ENCODE data around the gene GLIS1. TPM values are rescaled to one million over a fixed set of nuclear protein-coding genes. Genes with fewer than 3 reads are reported as not detected.

Gene GLIS1
- total RNA-seq, 1 donor from 2014 or later: 17.4 TPM

- Mint-ChIP-seq H3K27me3 (ENCODE audit: low read depth) (no peaks in the 10 kb centered on the region), H3K9me3 (ENCODE audit: low read depth) (no peaks in the 10 kb centered on the region), H3K4me1 (ENCODE audit: low read depth) (peaks cover 40% of the 10 kb centered on the region), H3K27ac (ENCODE audit: unreplicated experiment) (no peak overlapping the region), H3K36me3 (ENCODE audit: low read depth) (no peaks in the 10 kb centered on the region), H3K4me3 (ENCODE audit: unreplicated experiment) (no peak overlapping the region)
- TF ChIP-seq CTCF (IDR thresholded peaks at IDR 0.05): no peak
- peak; percentile 24 for DNase-seq (ENCODE audit: low spot score)
Observed at GRCh38 chr1:53640701-53641075, 98.3 kb downstream of the GLIS1 start.

- Mint-ChIP-seq H3K9me3 (ENCODE audit: low read depth) (no peaks in the 10 kb centered on the region), H3K36me3 (ENCODE audit: low read depth) (no peaks in the 10 kb centered on the region), H3K27ac (ENCODE audit: unreplicated experiment) (peak overlapping the region; percentile 36), H3K4me3 (ENCODE audit: unreplicated experiment) (no peak overlapping the region), H3K4me1 (ENCODE audit: low read depth) (peaks cover 37% of the 10 kb centered on the region), H3K27me3 (ENCODE audit: low read depth) (no peaks in the 10 kb centered on the region)
- peak; percentile 55 for DNase-seq (ENCODE audit: low spot score)
- no peak for TF ChIP-seq CTCF (IDR thresholded peaks at IDR 0.05)
Observed at GRCh38 chr1:53639996-53640700, 98.8 kb downstream of the GLIS1 start.

DNA sequence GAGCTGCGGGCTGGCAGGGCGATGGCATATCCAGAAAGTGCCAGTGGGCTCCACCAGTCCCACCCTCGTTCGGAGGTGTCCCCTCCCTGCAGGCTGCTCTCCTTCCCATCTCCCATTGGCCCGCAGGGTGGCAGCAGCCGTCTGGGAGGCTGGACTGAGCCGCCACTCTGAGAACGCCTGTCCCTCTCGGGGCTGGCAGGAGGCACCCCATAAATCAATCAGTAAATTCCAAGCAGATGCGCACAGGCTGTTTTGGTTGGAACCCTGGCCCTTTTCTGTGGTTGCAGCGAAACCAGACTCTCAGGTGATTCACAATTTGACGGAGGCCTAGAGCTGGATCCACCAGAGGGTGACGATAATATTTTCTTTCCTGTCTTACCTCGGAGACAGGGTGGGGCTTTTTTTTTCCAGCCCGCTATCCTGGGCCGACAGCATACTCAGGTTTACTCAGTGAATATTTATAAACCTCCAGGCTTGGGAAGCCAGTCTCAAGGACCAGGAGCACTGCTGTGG is 99.7 kb downstream of the GLIS1 start:
- Mint-ChIP-seq H3K9me3 (ENCODE audit: low read depth) (no peaks in the 10 kb centered on the region), H3K4me1 (ENCODE audit: low read depth) (peaks cover 29% of the 10 kb centered on the region), H3K27ac (ENCODE audit: unreplicated experiment) (peak overlapping the region; percentile 60), H3K36me3 (ENCODE audit: low read depth) (no peaks in the 10 kb centered on the region), H3K4me3 (ENCODE audit: unreplicated experiment) (no peak overlapping the region), H3K27me3 (ENCODE audit: low read depth) (no peaks in the 10 kb centered on the region)
- TF ChIP-seq CTCF (IDR thresholded peaks at IDR 0.05): no peak
- peak; percentile 75 for DNase-seq (ENCODE audit: low spot score)

DNA sequence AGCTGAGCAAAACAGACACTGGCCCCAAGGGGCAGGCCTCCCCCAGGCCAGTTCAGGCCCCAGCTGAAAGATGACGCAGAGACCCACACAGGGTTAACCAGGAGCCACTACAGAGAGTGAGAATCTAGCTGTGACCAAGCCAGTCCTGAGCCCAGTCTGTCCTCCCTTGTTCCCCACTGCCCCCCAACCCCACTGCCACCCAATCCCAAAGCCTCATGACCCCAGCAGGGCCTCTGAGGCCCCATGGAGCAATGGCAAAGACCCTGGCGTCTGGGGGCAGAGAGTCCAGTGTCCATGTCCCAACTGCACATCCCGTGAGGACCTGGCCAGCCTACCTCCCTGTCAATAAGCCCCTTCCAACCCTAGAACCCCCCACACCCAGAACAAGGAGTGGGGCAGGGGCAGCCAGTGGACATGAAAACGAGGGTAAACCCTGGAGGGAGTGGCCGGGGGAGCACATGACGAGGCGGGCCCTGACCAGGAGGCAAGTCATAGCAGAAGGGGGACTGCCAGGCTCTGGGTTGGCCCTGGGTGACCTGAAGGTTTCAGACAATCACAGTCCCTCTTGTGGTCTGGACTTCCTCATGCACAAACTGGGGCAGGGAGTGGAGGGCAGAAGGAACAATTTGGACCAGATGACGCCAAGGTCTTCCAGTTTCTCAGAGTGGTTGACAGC is 100.5 kb downstream of the GLIS1 start:
- Mint-ChIP-seq H3K4me1 (ENCODE audit: low read depth) (peaks cover 21% of the 10 kb centered on the region), H3K4me3 (ENCODE audit: unreplicated experiment) (no peak overlapping the region), H3K36me3 (ENCODE audit: low read depth) (no peaks in the 10 kb centered on the region), H3K27ac (ENCODE audit: unreplicated experiment) (no peak overlapping the region), H3K9me3 (ENCODE audit: low read depth) (no peaks in the 10 kb centered on the region), H3K27me3 (ENCODE audit: low read depth) (no peaks in the 10 kb centered on the region)
- no peak for TF ChIP-seq CTCF (IDR thresholded peaks at IDR 0.05)
- DNase-seq (ENCODE audit: low spot score): peak; percentile 50

- peak; percentile 65 for DNase-seq (ENCODE audit: low spot score)
- TF ChIP-seq CTCF (IDR thresholded peaks at IDR 0.05): no peak
- Mint-ChIP-seq H3K36me3 (ENCODE audit: low read depth) (no peaks in the 10 kb centered on the region), H3K4me1 (ENCODE audit: low read depth) (peaks cover 16% of the 10 kb centered on the region), H3K27ac (ENCODE audit: unreplicated experiment) (no peak overlapping the region), H3K27me3 (ENCODE audit: low read depth) (no peaks in the 10 kb centered on the region), H3K4me3 (ENCODE audit: unreplicated experiment) (no peak overlapping the region), H3K9me3 (ENCODE audit: low read depth) (no peaks in the 10 kb centered on the region)
Observed at GRCh38 chr1:53637511-53638359, 101.2 kb downstream of the GLIS1 start.
